ENCODE measurements around the gene LPCAT2.

DNA sequence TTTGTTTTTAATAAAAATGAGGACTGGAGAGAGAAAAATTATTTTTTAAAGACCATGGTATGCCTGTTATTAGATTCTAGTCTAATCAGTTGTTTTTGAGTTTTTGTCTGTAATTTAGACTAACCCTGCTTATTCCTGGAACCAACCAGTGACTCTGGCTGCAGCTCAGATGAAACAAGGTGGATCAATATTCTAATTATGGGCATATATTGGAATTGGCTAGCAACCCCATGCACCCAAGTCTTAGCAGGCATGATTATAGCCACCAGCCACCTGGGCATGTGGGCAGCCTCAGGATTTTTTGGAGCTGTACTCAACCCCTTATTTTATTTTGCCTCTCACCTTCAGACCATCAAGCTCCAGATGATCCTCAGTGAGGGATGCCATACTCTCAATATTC lies 125.3 kb downstream of the LPCAT2 start:
- TF ChIP-seq, protein P1, sequence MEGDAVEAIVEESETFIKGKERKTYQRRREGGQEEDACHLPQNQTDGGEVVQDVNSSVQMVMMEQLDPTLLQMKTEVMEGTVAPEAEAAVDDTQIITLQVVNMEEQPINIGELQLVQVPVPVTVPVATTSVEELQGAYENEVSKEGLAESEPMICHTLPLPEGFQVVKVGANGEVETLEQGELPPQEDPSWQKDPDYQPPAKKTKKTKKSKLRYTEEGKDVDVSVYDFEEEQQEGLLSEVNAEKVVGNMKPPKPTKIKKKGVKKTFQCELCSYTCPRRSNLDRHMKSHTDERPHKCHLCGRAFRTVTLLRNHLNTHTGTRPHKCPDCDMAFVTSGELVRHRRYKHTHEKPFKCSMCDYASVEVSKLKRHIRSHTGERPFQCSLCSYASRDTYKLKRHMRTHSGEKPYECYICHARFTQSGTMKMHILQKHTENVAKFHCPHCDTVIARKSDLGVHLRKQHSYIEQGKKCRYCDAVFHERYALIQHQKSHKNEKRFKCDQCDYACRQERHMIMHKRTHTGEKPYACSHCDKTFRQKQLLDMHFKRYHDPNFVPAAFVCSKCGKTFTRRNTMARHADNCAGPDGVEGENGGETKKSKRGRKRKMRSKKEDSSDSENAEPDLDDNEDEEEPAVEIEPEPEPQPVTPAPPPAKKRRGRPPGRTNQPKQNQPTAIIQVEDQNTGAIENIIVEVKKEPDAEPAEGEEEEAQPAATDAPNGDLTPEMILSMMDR (conservative IDR thresholded peaks at IDR 0.05 in 1 of 2, IDR thresholded peaks at IDR 0.05 in 1 of 2; ENCODE audit: low read depth in 1 of 2, low read length in 2 of 2), result no peak
- no peak for TF ChIP-seq EZH2 (IDR thresholded peaks at IDR 0.05; ENCODE audit: low read length, missing control alignments)

Data from fibroblast of lung (primary cell).